GM20431 (cell line): Measurements from ENCODE around the gene CYREN.
"Not testable (repeated sequence)": the region's sequence is repeated elsewhere in the genome, so short reads cannot be mapped to it uniquely, and the experiment has no call there.

Source experiments
- in situ Hi-C: fragments of 300-500 bp; cut with MseI, MboI; formaldehyde crosslinking; loops from one replicate; pipeline ENCODE4 v1.15.0; 2020; ENCODE audit warnings: low sequenced_read_pairs; ENCODE audit not compliant: unreplicated experiment

Gene CYREN

GRCh38 chr7:135170274-135170997, at the start of gene CYREN:
CYREN (minus strand) TSS chr7:135170707; CDS start chr7:135168922, 1,785 bp downstream.
- in situ Hi-C loops: no loop called here

- in situ Hi-C loops: no loop called here
These were observed 47.4 kb upstream of the CYREN start for GRCh38 chr7:135217645-135218509.

- in situ Hi-C loops: no loop called here
These were observed 45.2 kb upstream of the CYREN start for GRCh38 chr7:135215698-135216097.

GRCh38 chr7:135215180-135215579, 44.7 kb upstream of the CYREN start:
- in situ Hi-C loops: no loop called here

GRCh38 chr7:135213831-135214230, 43.3 kb upstream of the CYREN start:
- in situ Hi-C loops: no loop called here

- in situ Hi-C loops: not testable (repeated sequence)
These were observed 41.6 kb upstream of the CYREN start for GRCh38 chr7:135211946-135212685.

GRCh38 chr7:135211179-135211945, 40.9 kb upstream of the CYREN start, which contains the start of gene WDR91:
WDR91 (minus strand) TSS chr7:135211526; CDS start chr7:135211502, 24 bp downstream.
- in situ Hi-C loops: no loop called here

GRCh38 chr7:135210888-135211178, 40.3 kb upstream of the CYREN start:
- in situ Hi-C loops: no loop called here

- in situ Hi-C loops: no loop called here
These were observed 38.8 kb upstream of the CYREN start for GRCh38 chr7:135209225-135209834.

- in situ Hi-C loops: no loop called here
These were observed 37.7 kb upstream of the CYREN start for GRCh38 chr7:135208102-135208793.

GRCh38 chr7:135207406-135208101, 37.0 kb upstream of the CYREN start:
- in situ Hi-C loops: no loop called here

- in situ Hi-C loops: no loop called here
These were observed 36.5 kb upstream of the CYREN start for GRCh38 chr7:135206941-135207391.

- in situ Hi-C loops: no loop called here
These were observed 35.3 kb upstream of the CYREN start for GRCh38 chr7:135205850-135206249.

GRCh38 chr7:135204876-135205275, 34.4 kb upstream of the CYREN start:
- in situ Hi-C loops: no loop called here

- in situ Hi-C loops: no loop called here
These were observed 33.8 kb upstream of the CYREN start for GRCh38 chr7:135204341-135204749.

- in situ Hi-C loops: no loop called here
These were observed 30.8 kb upstream of the CYREN start for GRCh38 chr7:135201350-135201749.

- in situ Hi-C loops: no loop called here
These were observed 30.4 kb upstream of the CYREN start for GRCh38 chr7:135200821-135201331.

GRCh38 chr7:135199439-135199838, 28.9 kb upstream of the CYREN start:
- in situ Hi-C loops: loop anchor here (25.0 kb wide), 1 partner anchor 562 kb away; the partner anchor contains the start of gene BPGM
